GM18951 (cell line): ENCODE results near the gene CYFIP1.

ENCODE experiments used
- POLR2A ChIP-seq: IDR thresholded peaks from 4 replicates; pipeline ENCODE4 v1.6.1; 2011; ENCODE audit warnings: mild to moderate bottlenecking; ENCODE audit not compliant: insufficient read length, insufficient read depth; ENCODE audit errors: extremely low read depth
- in situ Hi-C: fragments of 300-500 bp; cut with MboI; formaldehyde crosslinking; loops from one replicate; pipeline ENCODE4 v1.12.0; 2022; ENCODE audit warnings: low sequenced_read_pairs, mixed read lengths, inconsistent platforms; ENCODE audit not compliant: unreplicated experiment

Gene CYFIP1

GRCh38 chr15:22881739-22882440 is 98.3 kb downstream of the CYFIP1 start:
- in situ Hi-C loops = no loop called here

GRCh38 chr15:22880981-22881738 is 99.0 kb downstream of the CYFIP1 start:
- in situ Hi-C loops = no loop called here
- no peak for TF ChIP-seq POLR2A

More at GRCh38 chr15:22881739-22882440, 98.3 kb downstream of the CYFIP1 start:
- TF ChIP-seq POLR2A = no peak

GRCh38 chr15:22880068-22880980 is 99.8 kb downstream of the CYFIP1 start:
- in situ Hi-C loops = no loop called here
- no peak for TF ChIP-seq POLR2A

- in situ Hi-C loops = no loop called here
- TF ChIP-seq POLR2A = no peak
Observed at GRCh38 chr15:22878103-22878502, 102.1 kb downstream of the CYFIP1 start.

- in situ Hi-C loops = no loop called here
Observed at GRCh38 chr15:22877607-22878006, 102.6 kb downstream of the CYFIP1 start.

GRCh38 chr15:22877117-22877516 is 103.1 kb downstream of the CYFIP1 start:
- no peak for TF ChIP-seq POLR2A
- in situ Hi-C loops = no loop called here

More at GRCh38 chr15:22877607-22878006, 102.6 kb downstream of the CYFIP1 start:
- TF ChIP-seq POLR2A = no peak

- TF ChIP-seq POLR2A = no peak
- in situ Hi-C loops = no loop called here
Observed at GRCh38 chr15:22874966-22875365, 105.2 kb downstream of the CYFIP1 start.

- TF ChIP-seq POLR2A = no peak
- in situ Hi-C loops = no loop called here
Observed at GRCh38 chr15:22874256-22874655, 105.9 kb downstream of the CYFIP1 start.

- in situ Hi-C loops = no loop called here
- no peak for TF ChIP-seq POLR2A
Observed at GRCh38 chr15:22873841-22874240, 106.3 kb downstream of the CYFIP1 start.

GRCh38 chr15:22872936-22873701 is 107.0 kb downstream of the CYFIP1 start:
- no peak for TF ChIP-seq POLR2A
- in situ Hi-C loops = no loop called here

- TF ChIP-seq POLR2A = no peak
- in situ Hi-C loops = no loop called here
Observed at GRCh38 chr15:22871481-22872086, 108.6 kb downstream of the CYFIP1 start.

GRCh38 chr15:22870865-22871264 is 109.3 kb downstream of the CYFIP1 start:
- no peak for TF ChIP-seq POLR2A
- in situ Hi-C loops = no loop called here

GRCh38 chr15:22869856-22870255 is 110.3 kb downstream of the CYFIP1 start:
- in situ Hi-C loops = no loop called here
- TF ChIP-seq POLR2A = no peak
